HCT116 (cell line): ENCODE measurements around the gene TAAR6. TPM values are rescaled to one million over a fixed set of nuclear protein-coding genes. Genes with fewer than 3 reads are reported as not detected.

ENCODE experiments used
- ATAC-seq: fragments of 200-7000 bp; cut with Tn5 transposase; 2 replicates; pipeline ENCODE4 v1.9.1; 2020; ENCODE audit warnings: mild to moderate bottlenecking, moderate library complexity
- BruUV-seq: library from RNA; stranded (reverse); fragments of 400-500 nt; replicated peaks from 2 replicates; lab custom pipeline; 2021; lab: Mats Ljungman, UMichigan
- CTCF ChIA-PET: fragments of 300-600 bp; sonication (Branson Sonifier 250); formaldehyde crosslinking; loops from one replicate; lab custom pipeline; 2021; ENCODE audit warnings: antibody characterized with exemption; lab: Charles Lee
- POLR2A ChIA-PET: fragments of 300-600, 350-600 bp; sonication (Branson Sonifier 250); formaldehyde crosslinking; loops from one replicate; lab custom pipeline; 2021; ENCODE audit warnings: antibody characterized with exemption; lab: Charles Lee
- RAD21 ChIA-PET, 2 experiments: fragments of 300-600 bp; sonication (Branson Sonifier 250); formaldehyde crosslinking; loops; one replicate each; lab custom pipeline; 2023; ENCODE audit warnings: low total read pairs in 2 of 2; ENCODE audit not compliant: uncharacterized antibody in 2 of 2, unreplicated experiment in 2 of 2, low non-redundant PET in 1 of 2; lab: Charles Lee
- DNase-seq: peaks from one replicate; pipeline ENCODE4 v3.0.0-alpha.2; 2010; ENCODE audit warnings: low read depth, low spot score
- H2AFZ ChIP-seq: fragments of 200-600 bp; shearing (Covaris generic), sonication (generic); 2 replicates; pipeline ENCODE4 v1.6.1; 2017; ENCODE audit warnings: low read depth, mixed run types, mixed read lengths, antibody characterized with exemption, low read length; ENCODE audit not compliant: poor library complexity, severe bottlenecking
- H3K27ac ChIP-seq: 2 replicates; pipeline ENCODE4 v1.5.1; 2012; ENCODE audit warnings: low read depth, low read length
- H3K27me3 ChIP-seq: fragments of 200-600 bp; sonication (generic); 2 replicates; pipeline ENCODE4 v1.6.1; 2016; ENCODE audit warnings: mixed run types, low read length, mixed read lengths; ENCODE audit not compliant: insufficient read depth
- H3K36me3 ChIP-seq, 2 experiments: fragments of 200-500 bp in 1 of 2; fragments of 200-600 bp in 1 of 2; sonication (Bioruptor generic) in 1 of 2; sonication (generic) in 1 of 2; 2 replicates each; pipeline versions ENCODE4 v1.5.1 to v1.6.1; 2014 to 2016; ENCODE audit warnings: low read length in 2 of 2, inconsistent platforms in 1 of 2, mixed read lengths in 1 of 2, mixed run types in 1 of 2; ENCODE audit not compliant: insufficient read depth in 2 of 2, control insufficient read depth in 1 of 2
- H3K4me1 ChIP-seq, 2 experiments: fragments of 200-600 bp in 1 of 2; sonication (generic) in 1 of 2; 2 replicates each; pipeline versions ENCODE4 v1.5.1 to v1.6.1; 2012 to 2017; ENCODE audit warnings: low read length in 2 of 2, inconsistent platforms in 1 of 2, mild to moderate bottlenecking in 1 of 2, mixed read lengths in 1 of 2, mixed run types in 1 of 2, moderate library complexity in 1 of 2; ENCODE audit not compliant: insufficient read depth in 2 of 2, control insufficient read depth in 1 of 2
- H3K4me2 ChIP-seq: fragments of 200-600 bp; sonication (generic); 2 replicates; pipeline ENCODE4 v1.6.1; 2017; ENCODE audit warnings: mixed run types, low read length, mixed read lengths
- H3K4me3 ChIP-seq, 2 experiments: fragments of 200-600 bp in 1 of 2; sonication (generic) in 1 of 2; replicated peaks in 1 of 2; 2 replicates each; pipeline ENCODE4 v1.5.1; 2011 to 2016; ENCODE audit warnings: low read length in 2 of 2, control low read depth in 1 of 2, low read depth in 1 of 2, mild to moderate bottlenecking in 1 of 2, mixed read lengths in 1 of 2, mixed run types in 1 of 2
- H3K79me2 ChIP-seq: fragments of 200-600 bp; sonication (generic); 2 replicates; pipeline ENCODE4 v1.6.1; 2017; ENCODE audit warnings: mild to moderate bottlenecking, mixed run types, low read length, moderate library complexity, mixed read lengths; ENCODE audit not compliant: insufficient read depth
- H3K9ac ChIP-seq: fragments of 200-600 bp; sonication (generic); 2 replicates; pipeline ENCODE4 v1.6.1; 2016; ENCODE audit warnings: low read length, mixed read lengths
- H3K9me2 ChIP-seq: fragments of 200-600 bp; sonication (generic), shearing (Covaris generic); 2 replicates; pipeline ENCODE4 v1.6.1; 2017; ENCODE audit warnings: mixed run types, mild to moderate bottlenecking, moderate library complexity; ENCODE audit not compliant: insufficient read depth
- H3K9me3 ChIP-seq, 2 experiments: fragments of 200-500 bp in 1 of 2; fragments of 200-600 bp in 1 of 2; sonication (Bioruptor generic) in 1 of 2; sonication (generic) in 1 of 2; 2 replicates each; pipeline ENCODE4 v1.6.1; 2014 to 2017; ENCODE audit warnings: low read length in 2 of 2, mixed read lengths in 2 of 2, inconsistent platforms in 1 of 2, low read depth in 1 of 2, mild to moderate bottlenecking in 1 of 2, mixed run types in 1 of 2, moderate library complexity in 1 of 2; ENCODE audit not compliant: control insufficient read depth in 1 of 2, insufficient read depth in 1 of 2
- H4K20me1 ChIP-seq: fragments of 200-600 bp; sonication (generic), shearing (Covaris generic); 2 replicates; pipeline ENCODE4 v1.6.1; 2017; ENCODE audit warnings: mixed run types, mild to moderate bottlenecking, moderate library complexity; ENCODE audit not compliant: insufficient read depth
- CEBPB ChIP-seq: IDR thresholded peaks from 2 replicates; pipeline ENCODE4 v1.6.1; 2012; ENCODE audit warnings: low read depth
- EGR1 ChIP-seq: IDR thresholded peaks from 2 replicates; pipeline ENCODE4 v1.6.1; 2012; ENCODE audit warnings: low read depth
- ELF1 ChIP-seq: IDR thresholded peaks from 2 replicates; pipeline ENCODE4 v1.6.1; 2012; ENCODE audit warnings: low read depth, borderline replicate concordance
- EZH2 ChIP-seq: fragments of 200-600 bp; sonication (generic); IDR thresholded peaks from 2 replicates; pipeline ENCODE4 v1.6.1; 2017; ENCODE audit warnings: antibody characterized with exemption, mixed run types
- FOSL1 ChIP-seq: IDR thresholded peaks from 2 replicates; pipeline ENCODE4 v1.6.1; 2012; ENCODE audit warnings: low read depth
- JUND ChIP-seq: IDR thresholded peaks from 2 replicates; pipeline ENCODE4 v1.6.1; 2012
- POLR2A ChIP-seq: IDR thresholded peaks from 2 replicates; pipeline ENCODE4 v1.7.0; 2011; ENCODE audit warnings: borderline replicate concordance; ENCODE audit not compliant: insufficient read depth, insufficient read length; ENCODE audit errors: extremely low read depth
- POLR2AphosphoS5 ChIP-seq: IDR thresholded peaks from 2 replicates; pipeline ENCODE4 v1.6.1; 2011; ENCODE audit warnings: mild to moderate bottlenecking, low read depth, low read length, moderate library complexity
- RAD21 ChIP-seq: IDR thresholded peaks from 2 replicates; pipeline ENCODE4 v1.6.1; 2012; ENCODE audit warnings: low read depth, mild to moderate bottlenecking
- SRF ChIP-seq: IDR thresholded peaks from 2 replicates; pipeline ENCODE4 v1.6.1; 2012; ENCODE audit warnings: low read depth
- TCF7L2 ChIP-seq: IDR thresholded peaks from 2 replicates; pipeline ENCODE4 v1.7.0; 2011; ENCODE audit warnings: borderline replicate concordance, inconsistent platforms; ENCODE audit not compliant: insufficient read depth, insufficient read length; ENCODE audit errors: extremely low read depth
- YY1 ChIP-seq: IDR thresholded peaks from 2 replicates; pipeline ENCODE4 v1.6.1; 2011; ENCODE audit warnings: low read length, low read depth, moderate library complexity, mild to moderate bottlenecking; ENCODE audit not compliant: insufficient replicate concordance; ENCODE audit errors: extremely low read depth
- ZFX ChIP-seq: fragments of 450-650 bp; IDR thresholded peaks from 2 replicates; pipeline ENCODE4 v1.6.1; 2017
- ZNF274 ChIP-seq: fragments of 200-500 bp; sonication (Bioruptor generic); IDR thresholded peaks from 2 replicates; pipeline ENCODE4 v1.6.1; 2014; ENCODE audit warnings: mild to moderate bottlenecking, low read depth, low read length, inconsistent platforms
- intact Hi-C: fragments of 100-400 bp; cut with micrococcal nuclease; formaldehyde crosslinking; loops from 2 replicates; pipeline ENCODE4 v1.10.0; 2022
- total RNA-seq: library from RNA; stranded (reverse); gene quantifications from one replicate; pipeline ENCODE4 v1.2.1, GENCODE V29; 2021; ENCODE audit not compliant: unreplicated experiment
- TF ChIP-seq, protein P1 (sequence below): IDR thresholded peaks from 2 replicates; pipeline ENCODE4 v1.6.1; 2012; ENCODE audit warnings: low read depth
- TF ChIP-seq, protein P2 (sequence below): IDR thresholded peaks from 2 replicates; pipeline ENCODE4 v1.6.1; 2012
- TF ChIP-seq, protein P3 (sequence below): IDR thresholded peaks from 2 replicates; pipeline ENCODE4 v1.6.1; 2011; ENCODE audit warnings: mild to moderate bottlenecking, low read length, moderate library complexity; ENCODE audit not compliant: insufficient replicate concordance; ENCODE audit errors: extremely low read depth
- TF ChIP-seq, protein P4 (sequence below): IDR thresholded peaks from 2 replicates; pipeline ENCODE4 v1.6.1; 2012
- TF ChIP-seq, protein P5 (sequence below), 3 experiments: fragments of 200-600 bp in 1 of 3; sonication (generic) in 1 of 3; IDR thresholded peaks in 2 of 3; conservative IDR thresholded peaks in 1 of 3; 2 replicates each; pipeline ENCODE4 v1.5.1; 2012 to 2017; ENCODE audit warnings: low read depth in 2 of 3, low read length in 2 of 3, antibody characterized with exemption in 1 of 3, borderline replicate concordance in 1 of 3, control low read depth in 1 of 3, mild to moderate bottlenecking in 1 of 3, mixed read lengths in 1 of 3, mixed run types in 1 of 3, moderate library complexity in 1 of 3; ENCODE audit not compliant: insufficient read depth in 1 of 3

The TAAR6 gene
- total RNA-seq, 1 experiment from 2014 or later: not detected

DNA sequence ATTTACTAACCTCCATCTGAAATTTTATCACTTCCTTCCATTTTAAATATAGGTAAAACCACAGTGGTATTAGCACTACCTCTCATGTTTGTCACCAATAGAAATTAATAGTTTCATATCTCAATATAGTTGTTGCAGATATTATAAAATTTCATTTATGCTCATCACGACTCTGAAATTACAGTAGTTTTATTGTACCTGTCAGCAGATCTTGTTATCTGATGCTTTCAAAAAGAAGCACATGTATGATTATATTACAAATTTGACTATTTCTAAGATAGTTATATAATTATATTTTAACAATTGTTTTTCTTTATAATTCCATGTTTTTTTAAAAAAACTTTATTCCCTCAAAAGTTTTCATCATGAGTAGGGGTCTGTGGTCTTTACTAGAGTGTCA is 14.6 kb downstream of the TAAR6 start:
- H3K4me2 ChIP-seq: no peak overlapping the region
- ATAC-seq: no peak
- H2AFZ ChIP-seq: no peak overlapping the region
- no peak overlapping the region for H3K27ac ChIP-seq
- no peaks in the 10 kb centered on the region for H3K27me3 ChIP-seq
- no peak overlapping the region for H3K4me3 ChIP-seq
- RAD21 ChIA-PET: no interaction called here
- H3K79me2 ChIP-seq: no peaks in the 10 kb centered on the region
- no peaks in the 10 kb centered on the region for H4K20me1 ChIP-seq
- H3K9me2 ChIP-seq: no peaks in the 10 kb centered on the region
- no peak overlapping the region for H3K9ac ChIP-seq
- intact Hi-C loops: no loop called here
- CTCF ChIA-PET: no interaction called here
- DNase-seq: no peak
- no TSS peak for BruUV-seq
- H3K4me1 ChIP-seq: no peaks in the 10 kb centered on the region
- H3K36me3 ChIP-seq: no peaks in the 10 kb centered on the region
- TF ChIP-seq, protein P1, sequence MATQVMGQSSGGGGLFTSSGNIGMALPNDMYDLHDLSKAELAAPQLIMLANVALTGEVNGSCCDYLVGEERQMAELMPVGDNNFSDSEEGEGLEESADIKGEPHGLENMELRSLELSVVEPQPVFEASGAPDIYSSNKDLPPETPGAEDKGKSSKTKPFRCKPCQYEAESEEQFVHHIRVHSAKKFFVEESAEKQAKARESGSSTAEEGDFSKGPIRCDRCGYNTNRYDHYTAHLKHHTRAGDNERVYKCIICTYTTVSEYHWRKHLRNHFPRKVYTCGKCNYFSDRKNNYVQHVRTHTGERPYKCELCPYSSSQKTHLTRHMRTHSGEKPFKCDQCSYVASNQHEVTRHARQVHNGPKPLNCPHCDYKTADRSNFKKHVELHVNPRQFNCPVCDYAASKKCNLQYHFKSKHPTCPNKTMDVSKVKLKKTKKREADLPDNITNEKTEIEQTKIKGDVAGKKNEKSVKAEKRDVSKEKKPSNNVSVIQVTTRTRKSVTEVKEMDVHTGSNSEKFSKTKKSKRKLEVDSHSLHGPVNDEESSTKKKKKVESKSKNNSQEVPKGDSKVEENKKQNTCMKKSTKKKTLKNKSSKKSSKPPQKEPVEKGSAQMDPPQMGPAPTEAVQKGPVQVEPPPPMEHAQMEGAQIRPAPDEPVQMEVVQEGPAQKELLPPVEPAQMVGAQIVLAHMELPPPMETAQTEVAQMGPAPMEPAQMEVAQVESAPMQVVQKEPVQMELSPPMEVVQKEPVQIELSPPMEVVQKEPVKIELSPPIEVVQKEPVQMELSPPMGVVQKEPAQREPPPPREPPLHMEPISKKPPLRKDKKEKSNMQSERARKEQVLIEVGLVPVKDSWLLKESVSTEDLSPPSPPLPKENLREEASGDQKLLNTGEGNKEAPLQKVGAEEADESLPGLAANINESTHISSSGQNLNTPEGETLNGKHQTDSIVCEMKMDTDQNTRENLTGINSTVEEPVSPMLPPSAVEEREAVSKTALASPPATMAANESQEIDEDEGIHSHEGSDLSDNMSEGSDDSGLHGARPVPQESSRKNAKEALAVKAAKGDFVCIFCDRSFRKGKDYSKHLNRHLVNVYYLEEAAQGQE: no peak
- TF ChIP-seq, protein P2, sequence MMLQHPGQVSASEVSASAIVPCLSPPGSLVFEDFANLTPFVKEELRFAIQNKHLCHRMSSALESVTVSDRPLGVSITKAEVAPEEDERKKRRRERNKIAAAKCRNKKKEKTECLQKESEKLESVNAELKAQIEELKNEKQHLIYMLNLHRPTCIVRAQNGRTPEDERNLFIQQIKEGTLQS: no peak
- TF ChIP-seq ZFX (no peak), YY1 (no peak), SRF (no peak), POLR2A (no peak), ZNF274 (no peak), EZH2 (no peak), RAD21 (no peak), CEBPB (no peak), FOSL1 (no peak), EGR1 (no peak), TCF7L2 (no peak), JUND (no peak), ELF1 (no peak), POLR2AphosphoS5 (no peak)
- TF ChIP-seq, protein P3, sequence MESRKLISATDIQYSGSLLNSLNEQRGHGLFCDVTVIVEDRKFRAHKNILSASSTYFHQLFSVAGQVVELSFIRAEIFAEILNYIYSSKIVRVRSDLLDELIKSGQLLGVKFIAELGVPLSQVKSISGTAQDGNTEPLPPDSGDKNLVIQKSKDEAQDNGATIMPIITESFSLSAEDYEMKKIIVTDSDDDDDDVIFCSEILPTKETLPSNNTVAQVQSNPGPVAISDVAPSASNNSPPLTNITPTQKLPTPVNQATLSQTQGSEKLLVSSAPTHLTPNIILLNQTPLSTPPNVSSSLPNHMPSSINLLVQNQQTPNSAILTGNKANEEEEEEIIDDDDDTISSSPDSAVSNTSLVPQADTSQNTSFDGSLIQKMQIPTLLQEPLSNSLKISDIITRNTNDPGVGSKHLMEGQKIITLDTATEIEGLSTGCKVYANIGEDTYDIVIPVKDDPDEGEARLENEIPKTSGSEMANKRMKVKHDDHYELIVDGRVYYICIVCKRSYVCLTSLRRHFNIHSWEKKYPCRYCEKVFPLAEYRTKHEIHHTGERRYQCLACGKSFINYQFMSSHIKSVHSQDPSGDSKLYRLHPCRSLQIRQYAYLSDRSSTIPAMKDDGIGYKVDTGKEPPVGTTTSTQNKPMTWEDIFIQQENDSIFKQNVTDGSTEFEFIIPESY: no peak
- TF ChIP-seq, protein P4, sequence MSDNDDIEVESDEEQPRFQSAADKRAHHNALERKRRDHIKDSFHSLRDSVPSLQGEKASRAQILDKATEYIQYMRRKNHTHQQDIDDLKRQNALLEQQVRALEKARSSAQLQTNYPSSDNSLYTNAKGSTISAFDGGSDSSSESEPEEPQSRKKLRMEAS: no peak
- TF ChIP-seq, protein P5, sequence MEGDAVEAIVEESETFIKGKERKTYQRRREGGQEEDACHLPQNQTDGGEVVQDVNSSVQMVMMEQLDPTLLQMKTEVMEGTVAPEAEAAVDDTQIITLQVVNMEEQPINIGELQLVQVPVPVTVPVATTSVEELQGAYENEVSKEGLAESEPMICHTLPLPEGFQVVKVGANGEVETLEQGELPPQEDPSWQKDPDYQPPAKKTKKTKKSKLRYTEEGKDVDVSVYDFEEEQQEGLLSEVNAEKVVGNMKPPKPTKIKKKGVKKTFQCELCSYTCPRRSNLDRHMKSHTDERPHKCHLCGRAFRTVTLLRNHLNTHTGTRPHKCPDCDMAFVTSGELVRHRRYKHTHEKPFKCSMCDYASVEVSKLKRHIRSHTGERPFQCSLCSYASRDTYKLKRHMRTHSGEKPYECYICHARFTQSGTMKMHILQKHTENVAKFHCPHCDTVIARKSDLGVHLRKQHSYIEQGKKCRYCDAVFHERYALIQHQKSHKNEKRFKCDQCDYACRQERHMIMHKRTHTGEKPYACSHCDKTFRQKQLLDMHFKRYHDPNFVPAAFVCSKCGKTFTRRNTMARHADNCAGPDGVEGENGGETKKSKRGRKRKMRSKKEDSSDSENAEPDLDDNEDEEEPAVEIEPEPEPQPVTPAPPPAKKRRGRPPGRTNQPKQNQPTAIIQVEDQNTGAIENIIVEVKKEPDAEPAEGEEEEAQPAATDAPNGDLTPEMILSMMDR (IDR thresholded peaks at IDR 0.05 in 2 of 3, conservative IDR thresholded peaks at IDR 0.05 in 1 of 3; ENCODE audit: borderline replicate concordance in 1 of 3, insufficient read depth in 1 of 3, low read depth in 2 of 3, low read length in 2 of 3): no peak
- POLR2A ChIA-PET: no interaction called here
- no peaks in the 10 kb centered on the region for H3K9me3 ChIP-seq
